Neural cell (in vitro differentiated cells): ENCODE results near the gene MYO3B. TPM values are rescaled to one million over a fixed set of nuclear protein-coding genes. Genes with fewer than 3 reads are reported as not detected.

Experiments used
- H2AFZ ChIP-seq: fragments of 200-600, 300-800 bp; sonication (generic), shearing (Covaris generic); 2 replicates; pipeline ENCODE4 v1.6.0; 2014; ENCODE audit warnings: low read depth, mild to moderate bottlenecking, antibody characterized with exemption, low read length, moderate library complexity
- H3F3A ChIP-seq: fragments of 200-600 bp; shearing (Covaris generic); 2 replicates; pipeline ENCODE4 v1.6.1; 2016; ENCODE audit warnings: mild to moderate bottlenecking, moderate library complexity, mixed read lengths, antibody characterized with exemption, low read length; ENCODE audit not compliant: insufficient read depth, poor library complexity, severe bottlenecking
- H3K27ac ChIP-seq: fragments of 200-600, 300-800 bp; sonication (generic), shearing (Covaris generic); 2 replicates; pipeline ENCODE4 v1.5.1; 2014; ENCODE audit warnings: mild to moderate bottlenecking, low read length, moderate library complexity
- H3K27me3 ChIP-seq: fragments of 300-800, 200-600 bp; sonication (generic), shearing (Covaris generic); 2 replicates; pipeline ENCODE4 v1.6.0; 2014; ENCODE audit warnings: mild to moderate bottlenecking, low read depth, low read length, moderate library complexity; ENCODE audit not compliant: insufficient read depth
- H3K36me3 ChIP-seq: fragments of 300-800, 200-600 bp; sonication (generic), shearing (Covaris generic); 2 replicates; pipeline ENCODE4 v1.5.1; 2014; ENCODE audit warnings: mild to moderate bottlenecking, antibody characterized with exemption, low read length, moderate library complexity; ENCODE audit not compliant: insufficient read depth
- H3K4me2 ChIP-seq: fragments of 300-800, 200-600 bp; sonication (generic), shearing (Covaris generic); 2 replicates; pipeline ENCODE4 v1.6.0; 2014; ENCODE audit warnings: mild to moderate bottlenecking, low read length
- H3K4me3 ChIP-seq: fragments of 300-800, 200-600 bp; sonication (generic), shearing (Covaris generic); 2 replicates; pipeline ENCODE4 v1.5.1; 2014; ENCODE audit warnings: mild to moderate bottlenecking, low read length, moderate library complexity
- H3K79me2 ChIP-seq: fragments of 200-600 bp; shearing (Covaris generic); replicated peaks from 2 replicates; pipeline ENCODE4 v1.6.0; 2014; ENCODE audit warnings: mild to moderate bottlenecking, low read length, moderate library complexity; ENCODE audit not compliant: insufficient read depth
- H3K9ac ChIP-seq: fragments of 300-800, 200-600 bp; sonication (generic), shearing (Covaris generic); 2 replicates; pipeline ENCODE4 v1.6.1; 2016; ENCODE audit warnings: mild to moderate bottlenecking, low read length, mixed read lengths
- H3K9me2 ChIP-seq: fragments of 200-600 bp; shearing (Covaris generic); 2 replicates; pipeline ENCODE4 v1.6.1; 2016; ENCODE audit warnings: mild to moderate bottlenecking, low read length, mixed read lengths; ENCODE audit not compliant: insufficient read depth
- H3K9me3 ChIP-seq: fragments of 200-600, 300-800 bp; sonication (generic), shearing (Covaris generic); 2 replicates; pipeline ENCODE4 v1.6.1; 2016; ENCODE audit warnings: mild to moderate bottlenecking, mixed run types, low read length, moderate library complexity, mixed read lengths
- H4K20me1 ChIP-seq: fragments of 200-600 bp; shearing (Covaris generic); 2 replicates; pipeline ENCODE4 v1.6.1; 2016; ENCODE audit warnings: mild to moderate bottlenecking, mixed run types; ENCODE audit not compliant: insufficient read depth
- CTCF ChIP-seq: fragments of 450-650 bp; IDR thresholded peaks from 2 replicates; pipeline ENCODE4 v1.5.1; 2014; ENCODE audit warnings: antibody characterized with exemption, mild to moderate bottlenecking, moderate library complexity; ENCODE audit not compliant: poor library complexity, severe bottlenecking
- EP300 ChIP-seq: fragments of 450-650 bp; conservative IDR thresholded peaks from 2 replicates; pipeline ENCODE4 v1.6.1; 2014; ENCODE audit warnings: antibody characterized with exemption, mild to moderate bottlenecking, moderate library complexity; ENCODE audit not compliant: poor library complexity, severe bottlenecking
- EZH2 ChIP-seq: fragments of 200-600, 300-800 bp; shearing (Covaris generic), sonication (generic); IDR thresholded peaks from 2 replicates; pipeline ENCODE4 v1.6.1; 2014; ENCODE audit warnings: antibody characterized with exemption, low read length, borderline replicate concordance, mild to moderate bottlenecking; ENCODE audit not compliant: insufficient read depth, poor library complexity, severe bottlenecking
- MXI1 ChIP-seq: fragments of 450-650 bp; conservative IDR thresholded peaks from 2 replicates; pipeline ENCODE4 v1.6.1; 2014; ENCODE audit warnings: antibody characterized with exemption, mild to moderate bottlenecking; ENCODE audit not compliant: poor library complexity, severe bottlenecking
- POLR2AphosphoS5 ChIP-seq: IDR thresholded peaks from 2 replicates; pipeline ENCODE4 v1.6.1; 2012
- RAD21 ChIP-seq: fragments of 450-650 bp; conservative IDR thresholded peaks from 2 replicates; pipeline ENCODE4 v1.6.1; 2014; ENCODE audit warnings: antibody characterized with exemption, mild to moderate bottlenecking, moderate library complexity
- SMC3 ChIP-seq: fragments of 450-650 bp; conservative IDR thresholded peaks from 2 replicates; pipeline ENCODE4 v1.6.1; 2014; ENCODE audit warnings: antibody characterized with exemption, mild to moderate bottlenecking, moderate library complexity; ENCODE audit not compliant: poor library complexity
- TAF1 ChIP-seq: IDR thresholded peaks from 2 replicates; pipeline ENCODE4 v1.6.1; 2012; ENCODE audit warnings: low read depth
- polyA plus RNA-seq: library from polyadenylated mRNA; depleted of rRNA; stranded (reverse); fragments of >200 nt; gene quantifications from 2 replicates; pipeline ENCODE4 v1.2.3, GENCODE V29; 2014
- TF ChIP-seq, protein P1 (sequence below): IDR thresholded peaks from 2 replicates; pipeline ENCODE4 v1.6.1; 2012; ENCODE audit warnings: borderline replicate concordance

The MYO3B gene
- polyA plus RNA-seq, 1 donor from 2014 or later: 0.11 TPM

- H3F3A ChIP-seq: no peaks in the 10 kb centered on the region
- H4K20me1 ChIP-seq: no peaks in the 10 kb centered on the region
- H2AFZ ChIP-seq: no peak overlapping the region
- no peaks in the 10 kb centered on the region for H3K79me2 ChIP-seq
- no peaks in the 10 kb centered on the region for H3K27me3 ChIP-seq
- no peak overlapping the region for H3K27ac ChIP-seq
- H3K9ac ChIP-seq: no peak overlapping the region
- no peaks in the 10 kb centered on the region for H3K9me2 ChIP-seq
- no peak overlapping the region for H3K4me2 ChIP-seq
- H3K36me3 ChIP-seq: no peaks in the 10 kb centered on the region
- H3K4me3 ChIP-seq: no peak overlapping the region
- H3K9me3 ChIP-seq: no peaks in the 10 kb centered on the region
- no peak for TF ChIP-seq RAD21
- no peak for TF ChIP-seq TAF1
- TF ChIP-seq CTCF: no peak
- TF ChIP-seq POLR2AphosphoS5: no peak
- TF ChIP-seq, protein P1, sequence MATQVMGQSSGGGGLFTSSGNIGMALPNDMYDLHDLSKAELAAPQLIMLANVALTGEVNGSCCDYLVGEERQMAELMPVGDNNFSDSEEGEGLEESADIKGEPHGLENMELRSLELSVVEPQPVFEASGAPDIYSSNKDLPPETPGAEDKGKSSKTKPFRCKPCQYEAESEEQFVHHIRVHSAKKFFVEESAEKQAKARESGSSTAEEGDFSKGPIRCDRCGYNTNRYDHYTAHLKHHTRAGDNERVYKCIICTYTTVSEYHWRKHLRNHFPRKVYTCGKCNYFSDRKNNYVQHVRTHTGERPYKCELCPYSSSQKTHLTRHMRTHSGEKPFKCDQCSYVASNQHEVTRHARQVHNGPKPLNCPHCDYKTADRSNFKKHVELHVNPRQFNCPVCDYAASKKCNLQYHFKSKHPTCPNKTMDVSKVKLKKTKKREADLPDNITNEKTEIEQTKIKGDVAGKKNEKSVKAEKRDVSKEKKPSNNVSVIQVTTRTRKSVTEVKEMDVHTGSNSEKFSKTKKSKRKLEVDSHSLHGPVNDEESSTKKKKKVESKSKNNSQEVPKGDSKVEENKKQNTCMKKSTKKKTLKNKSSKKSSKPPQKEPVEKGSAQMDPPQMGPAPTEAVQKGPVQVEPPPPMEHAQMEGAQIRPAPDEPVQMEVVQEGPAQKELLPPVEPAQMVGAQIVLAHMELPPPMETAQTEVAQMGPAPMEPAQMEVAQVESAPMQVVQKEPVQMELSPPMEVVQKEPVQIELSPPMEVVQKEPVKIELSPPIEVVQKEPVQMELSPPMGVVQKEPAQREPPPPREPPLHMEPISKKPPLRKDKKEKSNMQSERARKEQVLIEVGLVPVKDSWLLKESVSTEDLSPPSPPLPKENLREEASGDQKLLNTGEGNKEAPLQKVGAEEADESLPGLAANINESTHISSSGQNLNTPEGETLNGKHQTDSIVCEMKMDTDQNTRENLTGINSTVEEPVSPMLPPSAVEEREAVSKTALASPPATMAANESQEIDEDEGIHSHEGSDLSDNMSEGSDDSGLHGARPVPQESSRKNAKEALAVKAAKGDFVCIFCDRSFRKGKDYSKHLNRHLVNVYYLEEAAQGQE: no peak
- TF ChIP-seq EP300: no peak
- TF ChIP-seq EZH2: no peak
- no peak for TF ChIP-seq SMC3
- TF ChIP-seq MXI1: no peak
These were observed 286.3 kb downstream of the MYO3B start for GRCh38 chr2:170464268-170464667.

GRCh38 chr2:170465241-170465640 is 287.3 kb downstream of the MYO3B start:
- no peaks in the 10 kb centered on the region for H3K79me2 ChIP-seq
- H3F3A ChIP-seq: no peaks in the 10 kb centered on the region
- H3K9me3 ChIP-seq: no peaks in the 10 kb centered on the region
- no peak overlapping the region for H3K9ac ChIP-seq
- H3K9me2 ChIP-seq: no peaks in the 10 kb centered on the region
- no peak overlapping the region for H3K4me2 ChIP-seq
- H3K27me3 ChIP-seq: no peaks in the 10 kb centered on the region
- H2AFZ ChIP-seq: no peak overlapping the region
- TF ChIP-seq EZH2 (no peak), TAF1 (no peak), CTCF (no peak), SMC3 (no peak), MXI1 (no peak), EP300 (no peak), POLR2AphosphoS5 (no peak), RAD21 (no peak)
- TF ChIP-seq, protein P1: no peak
- no peak overlapping the region for H3K4me3 ChIP-seq
- no peaks in the 10 kb centered on the region for H3K36me3 ChIP-seq
- no peak overlapping the region for H3K27ac ChIP-seq
- no peaks in the 10 kb centered on the region for H4K20me1 ChIP-seq
